ENCODE data around the gene C1QTNF9. TPM values are rescaled to one million over a fixed set of nuclear protein-coding genes. Genes with fewer than 3 reads are reported as not detected.

The C1QTNF9 gene
- total and polyA plus RNA-seq, 2 of the 8 experiments (the other 6 are each of a cell fraction or from before 2014, with no cell fraction given): not detected

GRCh38 chr13:24340608-24340955, 31.2 kb downstream of the C1QTNF9 start:
- no peaks in the 10 kb centered on the region for H3K27me3 ChIP-seq (replicated peaks in 1 of 4; ENCODE audit: control insufficient read depth in 3 of 4, extremely low read depth in 1 of 4, insufficient read depth in 3 of 4, low read length in 3 of 4)
- no peak overlapping the region for H3K4me3 ChIP-seq (ENCODE audit: extremely low read depth in 1 of 4, insufficient read depth in 2 of 4, low read depth in 3 of 4, low read length in 4 of 4)
- H4K8ac ChIP-seq (ENCODE audit: extremely low read depth, insufficient read depth, low read length): no peak overlapping the region
- no peaks in the 10 kb centered on the region for H3K79me1 ChIP-seq (ENCODE audit: low read depth, low read length)
- no peak overlapping the region for H3K4ac ChIP-seq (replicated peaks; ENCODE audit: insufficient read length, low read depth, low read length)
- H3K27ac ChIP-seq (ENCODE audit: low read depth, low read length): no peak overlapping the region
- no peak overlapping the region for H2AK5ac ChIP-seq (ENCODE audit: low read depth, low read length)
- H4K5ac ChIP-seq (ENCODE audit: insufficient read length, low read depth, low read length): no peak overlapping the region
- no peaks in the 10 kb centered on the region for H3K4me1 ChIP-seq (replicated peaks in 1 of 4; ENCODE audit: control insufficient read depth in 3 of 4, insufficient read depth in 4 of 4, low read length in 3 of 4)
- no peaks in the 10 kb centered on the region for H3K23me2 ChIP-seq (ENCODE audit: low read depth, low read length)
- no peak overlapping the region for H2BK12ac ChIP-seq (ENCODE audit: low read depth, low read length)
- no peaks in the 10 kb centered on the region for H3K36me3 ChIP-seq (ENCODE audit: control insufficient read depth in 2 of 4, insufficient read depth in 4 of 4, low read length in 3 of 4)
- H2BK20ac ChIP-seq (ENCODE audit: low read length): no peak overlapping the region
- ChIA-PET POLR2A (ENCODE audit: partially characterized antibody) (no interaction called here), CTCF (ENCODE audit: partially characterized antibody) (no interaction called here)
- no peak overlapping the region for H3K56ac ChIP-seq (replicated peaks; ENCODE audit: insufficient read length, low read depth, low read length)
- 95% methylated on average over 13 of the region's 26 CpGs; no CpG with 5 or more reads in 1 of the 2 experiments for WGBS, 2 experiments (ENCODE audit: extremely low coverage in 1 of 2, insufficient coverage in 1 of 2, insufficient read length in 1 of 2, insufficient replicate concordance in 2 of 2, low coverage in 1 of 2, low lambda C conversion rate in 2 of 2, missing lambda C conversion rate in 1 of 2)
- H3K9ac ChIP-seq (replicated peaks in 1 of 4; ENCODE audit: extremely low read depth in 1 of 4, low read depth in 3 of 4, low read length in 3 of 4): no peak overlapping the region
- FAIRE-seq (no peak), DNase-seq (ENCODE audit: low read depth in 1 of 2, low spot score in 2 of 2) (no peak)
- no peak overlapping the region for H3K23ac ChIP-seq (ENCODE audit: insufficient read length)
- H3K9me3 ChIP-seq (ENCODE audit: insufficient read depth in 2 of 2, low read depth in 1 of 2, low read length in 1 of 2): peaks cover 4 to 9% of the 10 kb centered on the region in 2 experiments; a peak in 2 of 4 replicates
- no peak overlapping the region for H2BK120ac ChIP-seq (replicated peaks; ENCODE audit: low read depth, low read length)
- no peak overlapping the region for H2BK15ac ChIP-seq (ENCODE audit: low read length)
- no peaks in the 10 kb centered on the region for H3K79me2 ChIP-seq (ENCODE audit: control insufficient read depth in 1 of 2, insufficient read depth in 2 of 2, low read length in 2 of 2)
- no peaks in the 10 kb centered on the region for H4K20me1 ChIP-seq (replicated peaks in 1 of 2; ENCODE audit: control insufficient read depth in 1 of 2, insufficient read depth in 2 of 2, low read length in 2 of 2)
- H2AFZ ChIP-seq (ENCODE audit: low read length): no peak overlapping the region
- no peak overlapping the region for H3K4me2 ChIP-seq (ENCODE audit: insufficient read depth in 1 of 2, low read depth in 2 of 2, low read length in 2 of 2)
- H4K91ac ChIP-seq (replicated peaks; ENCODE audit: insufficient read length, low read length): no peak overlapping the region
- no peak overlapping the region for H3K18ac ChIP-seq (ENCODE audit: extremely low read depth, low read length)
- H2BK5ac ChIP-seq (ENCODE audit: low read depth, low read length): no peak overlapping the region
- no peak overlapping the region for H3K14ac ChIP-seq (ENCODE audit: insufficient read length)
- TF ChIP-seq KDM4A (IDR thresholded peaks at IDR 0.05; ENCODE audit: low read depth, low read length, severe bottlenecking): no peak
- no peak for TF ChIP-seq TCF12 (IDR thresholded peaks at IDR 0.05; ENCODE audit: low read depth, low read length)
- TF ChIP-seq RBBP5 (IDR thresholded peaks at IDR 0.05; ENCODE audit: borderline replicate concordance, low read depth, low read length): no peak
- TF ChIP-seq ASH2L (IDR thresholded peaks at IDR 0.05; ENCODE audit: low read length): no peak
- TF ChIP-seq MAX (IDR thresholded peaks at IDR 0.05): no peak
- TF ChIP-seq E2F6 (IDR thresholded peaks at IDR 0.05): no peak
- TF ChIP-seq KDM5A (IDR thresholded peaks at IDR 0.05; ENCODE audit: low read length): no peak
- TF ChIP-seq RNF2 (IDR thresholded peaks at IDR 0.05; ENCODE audit: borderline replicate concordance, low read depth, low read length, missing control alignments, poor library complexity, severe bottlenecking): no peak
